ENCODE measurements around the gene ACTMAP.
"Not testable (repeated sequence)": the region's sequence is repeated elsewhere in the genome, so short reads cannot be mapped to it uniquely, and the experiment has no call there.

ACTMAP gene

GRCh38 chr19:40750058-40750873 lies at the start of gene ACTMAP:
ACTMAP (minus strand) TSS chr19:40750477; CDS start chr19:40749803, 674 bp downstream.
- peak; percentile 99 for DNase-seq (ENCODE audit: low read depth)

- DNase-seq (ENCODE audit: low read depth) = no peak
Measured at GRCh38 chr19:40799558-40800338, 49.5 kb upstream of the ACTMAP start.

GRCh38 chr19:40798683-40799557 lies 48.6 kb upstream of the ACTMAP start, which contains the start of gene EGLN2:
EGLN2 (plus strand) TSS chr19:40799191; CDS start chr19:40800573, 1,382 bp downstream.
- DNase-seq (ENCODE audit: low read depth) = peak; percentile 100

GRCh38 chr19:40797963-40798682 lies 47.8 kb upstream of the ACTMAP start:
- no peak for DNase-seq (ENCODE audit: low read depth)

- no peak for DNase-seq (ENCODE audit: low read depth)
Measured at GRCh38 chr19:40797166-40797962, 47.1 kb upstream of the ACTMAP start.

- no peak for DNase-seq (ENCODE audit: low read depth)
Measured at GRCh38 chr19:40791996-40792395, 41.7 kb upstream of the ACTMAP start.

GRCh38 chr19:40791349-40791748 lies 41.1 kb upstream of the ACTMAP start:
- DNase-seq (ENCODE audit: low read depth) = no peak

GRCh38 chr19:40786060-40787037 lies 36.1 kb upstream of the ACTMAP start:
- no peak for DNase-seq (ENCODE audit: low read depth)

- DNase-seq (ENCODE audit: low read depth) = no peak
Measured at GRCh38 chr19:40785526-40785925, 35.2 kb upstream of the ACTMAP start.

GRCh38 chr19:40784146-40784545 lies 33.9 kb upstream of the ACTMAP start:
- DNase-seq (ENCODE audit: low read depth) = not testable (repeated sequence)

GRCh38 chr19:40783711-40784110 lies 33.4 kb upstream of the ACTMAP start:
- no peak for DNase-seq (ENCODE audit: low read depth)

- DNase-seq (ENCODE audit: low read depth) = no peak
Measured at GRCh38 chr19:40781140-40781539, 30.9 kb upstream of the ACTMAP start.

GRCh38 chr19:40780582-40780981 lies 30.3 kb upstream of the ACTMAP start:
- no peak for DNase-seq (ENCODE audit: low read depth)

GRCh38 chr19:40778706-40779284 lies 28.5 kb upstream of the ACTMAP start:
- no peak for DNase-seq (ENCODE audit: low read depth)

GRCh38 chr19:40777937-40778705 lies 27.8 kb upstream of the ACTMAP start, which contains the start of gene RAB4B:
RAB4B (plus strand) TSS chr19:40778247; CDS start chr19:40778376, 129 bp downstream.
- DNase-seq (ENCODE audit: low read depth) = peak; percentile 99

- DNase-seq (ENCODE audit: low read depth) = no peak
Measured at GRCh38 chr19:40777645-40777936, 27.3 kb upstream of the ACTMAP start.

GRCh38 chr19:40776932-40777644 lies 26.8 kb upstream of the ACTMAP start:
- DNase-seq (ENCODE audit: low read depth) = peak; percentile 90

- DNase-seq (ENCODE audit: low read depth) = no peak
Measured at GRCh38 chr19:40776364-40776763, 26.1 kb upstream of the ACTMAP start.

All from stromal cell of bone marrow (primary cell).